Activated B cell treated with CpG ODN at 0.5 μM for 24 hours (primary cell): ENCODE results near the gene BAIAP2L1. TPM values are rescaled to one million over a fixed set of nuclear protein-coding genes. Genes with fewer than 3 reads are reported as not detected.

Experiments
- ATAC-seq: fragments of 200-7000 bp; cut with Tn5 transposase; one replicate; pipeline ENCODE4 v1.10.0; 2021; ENCODE audit warnings: low read depth, mild to moderate bottlenecking, moderate library complexity
- CTCF ChIA-PET: fragments of 350-600 bp; sonication (Branson Sonifier 250); formaldehyde crosslinking; loops from one replicate; lab custom pipeline; 2021; ENCODE audit warnings: antibody characterized with exemption; lab: Charles Lee
- POLR2A ChIA-PET: fragments of 350-600 bp; sonication (Branson Sonifier 250); formaldehyde crosslinking; loops from one replicate; lab custom pipeline; 2021; ENCODE audit warnings: antibody characterized with exemption; lab: Charles Lee
- DNase-seq: peaks from one replicate; pipeline ENCODE4 v3.0.0; 2022
- H3K27ac Mint-ChIP-seq: one replicate; pipeline ENCODE4 v1.8.0; 2020; ENCODE audit warnings: mixed read lengths
- H3K27me3 Mint-ChIP-seq: one replicate; pipeline ENCODE4 v1.8.0; 2021; ENCODE audit warnings: mixed read lengths
- H3K36me3 Mint-ChIP-seq: one replicate; pipeline ENCODE4 v1.8.0; 2021; ENCODE audit warnings: low read depth, mixed read lengths
- H3K4me1 Mint-ChIP-seq: one replicate; pipeline ENCODE4 v1.8.0; 2021; ENCODE audit warnings: mixed read lengths
- H3K4me3 Mint-ChIP-seq: one replicate; pipeline ENCODE4 v1.8.0; 2020; ENCODE audit warnings: mild to moderate bottlenecking, mixed read lengths
- H3K9me3 Mint-ChIP-seq: one replicate; pipeline ENCODE4 v1.8.0; 2020; ENCODE audit warnings: mixed read lengths
- intact Hi-C: fragments of 100-400 bp; cut with micrococcal nuclease; formaldehyde crosslinking; loops from one replicate; pipeline ENCODE4 v1.15.1; 2024
- total RNA-seq: library from RNA; stranded (reverse); gene quantifications from 2 replicates; pipeline ENCODE4 v1.2.3, GENCODE V29; 2022
- TF ChIP-seq, protein P1 (sequence below): fragments of 200-600 bp; IDR thresholded peaks from one replicate; pipeline ENCODE4 v1.8.0; 2022; ENCODE audit warnings: antibody characterized with exemption, mild to moderate bottlenecking

The BAIAP2L1 gene
- total RNA-seq, 1 donor from 2014 or later: 8.1 TPM

DNA sequence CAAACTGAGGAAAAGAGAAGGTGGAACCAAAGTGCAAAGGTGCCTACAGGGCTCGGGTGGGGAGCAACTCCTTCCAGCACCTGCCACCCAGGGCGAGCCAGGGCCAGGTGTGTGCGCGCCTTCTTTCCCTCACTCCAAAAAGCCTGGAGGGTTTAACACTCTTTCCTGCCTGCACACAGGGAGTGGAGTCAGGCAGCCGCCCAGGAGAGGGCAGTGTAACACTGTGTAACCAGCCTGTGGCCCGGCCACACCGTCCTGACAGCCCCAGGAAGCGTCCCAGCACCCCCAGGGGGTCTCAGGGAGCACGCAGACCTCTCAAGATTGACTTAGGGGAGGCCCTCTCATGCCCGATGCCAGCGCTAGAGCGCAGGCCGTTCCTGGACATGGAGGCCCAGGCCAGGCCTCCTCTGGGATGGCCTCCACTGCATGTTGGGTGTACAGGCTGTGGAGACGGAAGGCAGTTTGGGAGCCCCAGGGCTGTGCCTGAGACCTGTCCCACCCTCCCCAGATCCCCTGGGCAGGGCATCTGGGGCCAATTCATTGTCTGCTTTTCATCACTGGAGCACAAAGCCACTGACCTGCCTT, 106.0 kb downstream of the BAIAP2L1 start:
- peak; percentile 49 for DNase-seq
- Mint-ChIP-seq H3K27ac (no peak overlapping the region), H3K9me3 (no peaks in the 10 kb centered on the region), H3K27me3 (no peaks in the 10 kb centered on the region), H3K36me3 (peaks cover 30% of the 10 kb centered on the region), H3K4me3 (no peak overlapping the region), H3K4me1 (no peaks in the 10 kb centered on the region)
- intact Hi-C loops: loop anchor here (1.0 to 2.0 kb wide), 4 partner anchors 106 to 546 kb away; partner anchors contain the start of gene BAIAP2L1
- TF ChIP-seq, protein P1, sequence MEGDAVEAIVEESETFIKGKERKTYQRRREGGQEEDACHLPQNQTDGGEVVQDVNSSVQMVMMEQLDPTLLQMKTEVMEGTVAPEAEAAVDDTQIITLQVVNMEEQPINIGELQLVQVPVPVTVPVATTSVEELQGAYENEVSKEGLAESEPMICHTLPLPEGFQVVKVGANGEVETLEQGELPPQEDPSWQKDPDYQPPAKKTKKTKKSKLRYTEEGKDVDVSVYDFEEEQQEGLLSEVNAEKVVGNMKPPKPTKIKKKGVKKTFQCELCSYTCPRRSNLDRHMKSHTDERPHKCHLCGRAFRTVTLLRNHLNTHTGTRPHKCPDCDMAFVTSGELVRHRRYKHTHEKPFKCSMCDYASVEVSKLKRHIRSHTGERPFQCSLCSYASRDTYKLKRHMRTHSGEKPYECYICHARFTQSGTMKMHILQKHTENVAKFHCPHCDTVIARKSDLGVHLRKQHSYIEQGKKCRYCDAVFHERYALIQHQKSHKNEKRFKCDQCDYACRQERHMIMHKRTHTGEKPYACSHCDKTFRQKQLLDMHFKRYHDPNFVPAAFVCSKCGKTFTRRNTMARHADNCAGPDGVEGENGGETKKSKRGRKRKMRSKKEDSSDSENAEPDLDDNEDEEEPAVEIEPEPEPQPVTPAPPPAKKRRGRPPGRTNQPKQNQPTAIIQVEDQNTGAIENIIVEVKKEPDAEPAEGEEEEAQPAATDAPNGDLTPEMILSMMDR: no peak
- ATAC-seq: peak; percentile 79
- ChIA-PET POLR2A (no interaction called here), CTCF (interaction anchor here (0.9 to 2.8 kb wide), 5 partner anchors 106 to 547 kb away, joined by 4 to 8 read pairs (median 5); partner anchors contain the start of gene BAIAP2L1)

DNA sequence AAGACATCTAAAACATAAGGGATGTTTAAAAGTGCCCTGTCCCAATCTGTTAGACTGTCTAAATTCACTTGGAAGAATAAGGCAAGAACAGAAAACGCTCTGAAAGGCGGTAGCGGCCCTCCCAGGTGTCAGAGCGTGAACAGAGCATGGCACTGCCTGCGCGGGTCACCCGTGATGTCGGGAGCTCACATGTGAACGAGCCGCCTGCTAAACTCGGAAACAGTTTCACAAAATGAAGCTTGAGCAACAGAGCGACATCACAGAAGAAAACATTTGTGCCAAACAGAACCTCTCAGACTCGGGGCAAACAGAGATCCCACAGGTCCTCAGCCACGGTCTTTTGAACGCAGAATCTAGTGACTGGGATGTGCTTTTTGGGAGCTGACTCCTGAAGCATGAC, 106.6 kb downstream of the BAIAP2L1 start:
- H3K9me3 Mint-ChIP-seq: no peaks in the 10 kb centered on the region
- TF ChIP-seq, protein P1: no peak
- no peaks in the 10 kb centered on the region for H3K27me3 Mint-ChIP-seq
- POLR2A ChIA-PET: no interaction called here
- intact Hi-C loops: loop anchor here (1.0 to 2.0 kb wide), 2 partner anchors 451 to 546 kb away; no protein-coding TSS in a partner anchor
- no peak overlapping the region for H3K27ac Mint-ChIP-seq
- peaks cover 30% of the 10 kb centered on the region for H3K36me3 Mint-ChIP-seq
- H3K4me1 Mint-ChIP-seq: no peaks in the 10 kb centered on the region
- no peak for ATAC-seq
- H3K4me3 Mint-ChIP-seq: no peak overlapping the region
- CTCF ChIA-PET: interaction anchor here (0.9 to 2.8 kb wide), 4 partner anchors 107 to 547 kb away, joined by 4 to 8 read pairs (median 6); partner anchors contain the start of gene BAIAP2L1
- no peak for DNase-seq

DNA sequence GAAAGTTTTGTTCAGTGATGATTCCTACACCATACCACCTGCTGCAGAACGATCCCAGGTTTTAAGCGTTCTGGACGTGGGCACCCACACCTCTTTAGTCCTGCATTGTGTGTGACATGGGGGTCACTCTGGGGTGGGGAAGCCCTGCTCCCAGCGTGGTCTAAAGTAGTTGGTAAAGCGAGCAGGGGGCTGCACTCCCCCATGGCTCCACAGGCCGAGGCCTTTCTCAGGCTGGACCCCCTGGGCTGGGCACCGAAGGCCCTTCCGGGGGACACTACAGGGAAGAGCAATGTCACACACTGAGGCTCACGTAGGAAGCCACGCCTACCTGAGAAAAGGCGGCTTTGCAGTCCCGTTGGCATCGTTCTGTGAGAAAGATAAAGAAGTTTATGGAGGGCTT, 107.1 kb downstream of the BAIAP2L1 start:
- ChIA-PET CTCF (interaction anchor here (1.0 to 2.8 kb wide), 4 partner anchors 107 to 548 kb away, joined by 4 to 8 read pairs (median 6); partner anchors contain the start of gene BAIAP2L1), POLR2A (no interaction called here)
- Mint-ChIP-seq H3K4me3 (no peak overlapping the region), H3K4me1 (no peaks in the 10 kb centered on the region), H3K9me3 (no peaks in the 10 kb centered on the region), H3K27me3 (no peaks in the 10 kb centered on the region), H3K27ac (no peak overlapping the region), H3K36me3 (peaks cover 30% of the 10 kb centered on the region)
- DNase-seq (no peak), ATAC-seq (no peak)
- TF ChIP-seq, protein P1: no peak
- intact Hi-C loops: loop anchor here (1.0 to 2.0 kb wide), 2 partner anchors 452 to 547 kb away; no protein-coding TSS in a partner anchor

DNA sequence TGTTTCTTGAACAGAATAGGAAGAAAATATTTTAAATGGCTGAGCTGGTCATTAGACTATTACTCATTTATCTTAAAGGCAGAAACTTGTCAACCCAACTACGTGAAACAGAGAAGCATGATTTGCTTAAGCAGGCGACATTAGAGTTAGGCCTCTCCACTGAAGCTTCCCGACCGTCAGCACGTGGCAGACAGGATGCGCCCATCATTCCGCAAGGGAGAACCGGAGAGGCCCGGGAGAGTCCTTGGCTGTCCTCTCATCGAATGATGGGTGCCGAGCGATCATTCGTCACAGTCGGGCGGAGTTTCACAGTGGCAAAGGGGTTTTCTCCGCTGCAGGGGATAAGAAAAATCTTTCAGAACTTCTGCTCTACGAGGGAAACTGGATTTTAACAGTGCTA, 107.6 kb downstream of the BAIAP2L1 start:
- intact Hi-C loops: no loop called here
- Mint-ChIP-seq H3K27me3 (no peaks in the 10 kb centered on the region), H3K4me1 (peaks cover 2% of the 10 kb centered on the region), H3K27ac (no peak overlapping the region), H3K9me3 (no peaks in the 10 kb centered on the region), H3K36me3 (peaks cover 35% of the 10 kb centered on the region), H3K4me3 (no peak overlapping the region)
- TF ChIP-seq, protein P1: no peak
- CTCF ChIA-PET: interaction anchor here (0.6 to 2.8 kb wide), 5 partner anchors 108 to 548 kb away, joined by 3 to 8 read pairs (median 3); partner anchors contain the start of gene BAIAP2L1
- POLR2A ChIA-PET: no interaction called here
- no peak for DNase-seq
- no peak for ATAC-seq

DNA sequence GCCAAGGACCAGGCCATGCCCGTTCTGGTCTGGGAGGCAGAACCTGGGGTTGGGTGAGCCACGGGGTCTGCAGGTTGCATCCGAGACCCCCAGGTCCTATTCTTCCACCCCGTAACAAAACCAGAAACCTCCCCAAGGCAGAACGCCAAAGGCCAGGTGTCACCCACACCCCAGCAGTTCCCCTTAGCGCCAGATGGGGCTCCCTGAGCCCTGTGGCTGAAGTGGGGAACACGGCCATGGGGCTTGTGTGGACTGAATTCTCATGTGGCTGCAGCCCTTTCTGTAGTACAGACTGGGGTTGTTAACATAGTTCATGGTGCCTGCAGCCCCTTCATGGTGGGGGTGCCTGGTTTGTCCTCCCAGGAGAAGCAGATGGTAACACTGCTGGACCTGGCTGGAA, 109.2 kb downstream of the BAIAP2L1 start:
- no peaks in the 10 kb centered on the region for H3K9me3 Mint-ChIP-seq
- H3K4me1 Mint-ChIP-seq: peaks cover 2% of the 10 kb centered on the region

More for the DNA sequence above, 109.2 kb downstream of the BAIAP2L1 start:
- TF ChIP-seq, protein P1: no peak
- ATAC-seq (peak; percentile 36), DNase-seq (no peak)
- H3K36me3 Mint-ChIP-seq: peaks cover 33% of the 10 kb centered on the region
- ChIA-PET CTCF (no interaction called here), POLR2A (no interaction called here)
- no peak overlapping the region for H3K27ac Mint-ChIP-seq
- H3K4me3 Mint-ChIP-seq: no peak overlapping the region
- intact Hi-C loops: no loop called here
- H3K27me3 Mint-ChIP-seq: no peaks in the 10 kb centered on the region
